ENCODE data around the gene KCNJ6.

KCNJ6 gene

DNA sequence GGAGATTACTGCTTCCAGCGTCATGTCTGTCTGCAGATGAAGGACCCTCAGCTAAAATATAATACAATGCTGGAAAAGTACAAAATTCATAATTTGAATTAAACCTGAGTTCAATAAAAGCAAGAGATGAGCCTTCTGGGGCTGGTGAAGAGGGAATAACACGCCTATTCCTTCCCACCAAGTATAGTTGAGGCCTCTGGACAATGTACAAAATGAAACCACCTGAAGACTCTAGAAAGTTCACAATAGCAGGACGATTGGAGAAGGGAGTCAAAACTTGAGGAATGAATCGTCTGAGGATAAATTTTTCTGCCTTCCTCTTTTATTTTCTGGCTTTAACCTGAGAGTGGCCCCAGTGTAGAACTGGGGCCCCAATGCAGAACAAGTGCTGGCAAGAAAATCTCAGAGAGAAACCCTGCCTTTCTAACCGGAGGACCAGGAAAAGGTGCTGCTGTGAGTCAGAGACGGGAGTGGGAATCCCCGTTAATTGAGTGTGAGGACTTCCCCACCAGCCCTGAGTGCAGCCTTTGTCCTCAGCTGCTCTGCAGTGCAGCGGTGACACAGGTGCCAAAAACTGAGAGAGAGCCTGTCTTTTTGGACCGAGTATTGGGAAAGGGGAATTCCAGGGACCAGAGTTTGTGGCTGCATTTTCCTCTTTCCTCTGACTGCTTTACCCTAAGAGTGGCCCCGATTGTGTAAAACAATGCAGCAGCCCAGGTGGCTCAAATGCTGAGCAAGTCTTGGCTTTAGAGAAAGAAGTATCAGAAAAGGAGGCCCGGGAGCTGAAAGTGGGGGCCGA is 284.7 kb downstream of the KCNJ6 start:
- no peak for DNase-seq

DNA sequence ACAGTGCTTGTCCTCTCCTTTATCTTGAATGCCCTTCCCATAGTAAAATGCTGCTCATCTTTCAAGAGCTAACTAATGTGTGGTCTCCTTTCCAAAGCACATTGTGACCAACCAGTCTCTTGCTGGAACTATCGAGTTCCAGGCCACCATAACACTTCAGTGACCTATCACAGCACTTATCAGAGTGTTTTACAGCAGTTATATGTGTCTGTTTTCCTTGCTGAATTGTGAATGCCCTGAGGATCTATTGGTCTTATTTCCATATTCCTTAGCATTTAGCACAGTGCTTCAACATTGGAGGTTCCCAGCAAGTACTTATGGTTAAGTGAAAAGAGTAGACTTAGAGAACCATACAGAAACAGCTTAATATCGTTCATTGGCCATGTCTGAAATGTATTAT is 285.4 kb downstream of the KCNJ6 start:
- DNase-seq, result no peak

DNA sequence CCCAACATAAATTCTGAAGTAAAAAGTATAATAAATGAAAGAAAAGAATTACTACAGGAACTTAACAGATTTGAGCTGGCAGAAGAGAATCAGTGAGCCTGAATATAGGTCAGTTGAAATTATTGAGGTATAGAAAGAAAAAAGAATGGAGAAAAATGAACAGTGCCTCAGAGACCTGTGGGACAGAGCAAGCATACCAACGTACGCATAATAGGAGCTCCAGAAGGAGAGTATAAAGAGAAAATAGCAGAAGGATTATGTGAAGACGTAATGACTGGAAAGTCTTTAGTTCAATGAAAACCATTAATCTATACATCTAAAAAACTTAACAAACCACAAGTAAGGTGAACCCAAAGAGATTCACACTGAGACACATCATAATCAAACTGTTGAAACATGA is 287.9 kb downstream of the KCNJ6 start:
- DNase-seq, result no peak

DNA sequence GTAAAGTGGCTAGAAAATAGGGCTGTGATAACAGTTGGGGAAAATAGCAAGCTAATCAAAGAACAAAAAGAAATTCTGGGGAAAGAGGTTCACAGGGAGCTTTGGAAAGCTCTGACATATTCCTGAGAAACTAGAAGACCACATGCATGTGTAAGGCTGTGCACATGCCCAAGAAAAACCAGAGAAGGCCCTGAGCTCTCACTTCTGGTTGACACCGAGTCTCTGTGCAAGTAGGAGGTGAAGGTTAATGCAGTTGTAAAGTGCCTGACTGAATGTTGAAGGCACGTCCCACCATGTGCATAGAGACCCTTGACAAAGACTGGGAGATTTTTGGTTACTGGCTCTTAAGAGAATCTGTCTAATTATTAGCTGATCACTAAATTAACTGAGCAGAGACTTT is 288.7 kb downstream of the KCNJ6 start:
- no peak for DNase-seq

DNA sequence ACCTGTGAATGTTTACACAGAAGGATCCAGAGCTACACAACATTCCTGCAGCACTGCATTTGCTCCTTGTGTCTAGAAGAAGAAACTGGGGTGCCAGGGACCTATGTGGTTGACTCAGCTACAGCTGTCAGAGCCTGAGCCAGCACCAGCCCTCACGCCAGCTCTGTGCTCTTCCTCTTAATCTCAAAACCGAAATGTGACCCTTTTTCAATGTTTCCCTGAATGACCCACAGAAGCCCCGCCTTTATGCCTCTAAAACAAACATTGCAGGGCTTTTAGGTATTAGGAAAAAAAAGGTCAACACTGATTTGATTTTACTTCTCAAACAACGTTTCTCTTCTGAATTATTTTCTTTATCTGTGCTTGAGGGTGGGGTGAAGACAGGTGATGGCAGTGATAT is 289.2 kb downstream of the KCNJ6 start:
- DNase-seq, result peak; percentile 20

DNA sequence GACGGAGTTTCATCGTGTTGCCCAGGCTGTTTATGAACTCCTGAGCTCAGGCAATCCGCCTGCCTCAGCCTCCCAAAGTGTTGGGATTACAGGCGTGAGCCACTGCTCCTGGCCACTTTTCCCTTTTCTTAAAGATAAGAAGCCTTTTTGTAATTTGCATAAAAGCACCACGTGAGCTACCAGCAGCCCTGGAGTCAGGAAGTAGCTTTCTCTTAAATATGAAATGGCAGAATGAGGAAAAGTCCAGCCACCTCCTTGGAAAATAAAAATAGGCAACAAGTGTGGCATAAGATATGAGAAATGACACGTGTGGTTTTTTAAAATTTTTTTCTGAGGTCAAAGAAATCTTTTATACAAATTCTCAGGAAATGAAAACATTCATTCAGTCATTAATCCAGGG is 289.9 kb downstream of the KCNJ6 start:
- DNase-seq, result no peak

DNA sequence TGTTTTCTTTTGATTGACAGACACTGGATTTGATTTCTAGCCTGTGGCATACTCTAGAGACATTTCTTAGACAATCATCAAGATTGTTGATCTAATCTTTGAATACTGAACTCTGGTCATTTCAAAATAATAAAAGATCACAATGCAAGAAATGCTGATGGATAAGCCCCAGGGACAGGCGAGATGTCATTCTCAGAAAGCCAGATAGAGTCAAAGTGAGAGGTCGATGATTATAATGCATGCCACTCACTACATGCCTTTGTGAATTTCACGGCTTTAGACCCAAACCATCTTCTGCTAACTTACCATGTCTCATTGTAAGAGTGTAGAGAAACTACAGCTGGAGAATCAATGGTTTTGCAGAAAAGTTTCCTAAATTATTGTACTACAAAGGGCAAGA is 292.6 kb downstream of the KCNJ6 start:
- DNase-seq, result no peak

DNA sequence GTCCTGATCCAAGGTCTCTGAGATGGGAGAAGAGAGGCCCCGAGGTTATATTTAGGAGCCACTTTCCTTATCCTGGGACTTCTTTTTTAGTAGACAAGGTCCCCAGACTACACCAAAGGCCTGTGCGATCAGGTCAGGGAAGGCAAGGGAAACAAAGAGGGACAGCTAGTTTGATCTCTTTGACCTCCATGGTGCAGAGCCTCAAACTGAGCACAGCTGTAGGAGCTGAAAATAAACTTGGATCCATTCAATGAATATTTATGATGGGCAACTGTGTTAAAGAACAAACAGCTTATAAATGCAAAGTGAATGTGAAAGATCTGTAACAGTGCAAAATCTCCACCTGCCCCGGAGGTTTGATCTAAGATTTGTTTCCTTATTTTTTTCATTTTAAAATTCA is 293.1 kb downstream of the KCNJ6 start:
- DNase-seq, result no peak

DNA sequence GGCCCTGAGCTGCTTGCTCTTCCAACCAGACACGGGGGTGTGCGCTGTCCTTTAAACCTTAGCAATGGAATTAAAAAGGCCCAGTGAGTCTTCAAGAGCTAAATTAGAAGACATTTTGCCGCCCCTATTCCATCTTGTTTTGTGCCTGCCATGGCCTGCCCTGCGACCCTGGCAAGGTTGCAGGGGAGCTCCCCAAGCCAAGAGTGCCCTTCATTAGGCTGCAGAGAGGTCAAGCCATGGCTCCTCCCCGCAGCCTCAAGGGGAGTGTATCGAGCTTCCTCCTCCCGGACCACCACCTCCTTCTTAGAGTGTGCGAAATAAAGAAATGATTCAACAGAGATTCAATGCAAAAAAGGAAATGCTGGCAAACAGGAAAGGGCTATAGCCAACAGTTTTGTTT is 293.5 kb downstream of the KCNJ6 start:
- no peak for DNase-seq

DNA sequence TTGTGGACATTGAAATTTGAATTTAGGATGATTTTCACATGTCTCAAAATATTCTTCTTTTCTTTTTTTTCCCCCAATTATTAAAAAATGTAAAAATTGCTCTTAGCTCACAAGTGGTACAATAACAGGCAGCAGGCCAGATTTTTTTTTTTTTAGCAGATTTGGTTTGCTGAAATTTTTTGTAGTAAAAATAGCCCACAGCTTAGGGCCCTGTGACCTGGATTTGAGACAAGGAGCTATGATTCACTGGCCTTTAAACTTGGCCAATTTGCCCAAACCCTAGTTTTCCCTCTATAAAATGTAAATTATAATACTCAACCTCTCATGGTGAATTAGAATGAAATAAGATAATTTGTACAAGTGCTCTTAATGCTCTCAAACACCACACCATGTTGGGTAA is 295.9 kb downstream of the KCNJ6 start:
- DNase-seq, result no peak

DNA sequence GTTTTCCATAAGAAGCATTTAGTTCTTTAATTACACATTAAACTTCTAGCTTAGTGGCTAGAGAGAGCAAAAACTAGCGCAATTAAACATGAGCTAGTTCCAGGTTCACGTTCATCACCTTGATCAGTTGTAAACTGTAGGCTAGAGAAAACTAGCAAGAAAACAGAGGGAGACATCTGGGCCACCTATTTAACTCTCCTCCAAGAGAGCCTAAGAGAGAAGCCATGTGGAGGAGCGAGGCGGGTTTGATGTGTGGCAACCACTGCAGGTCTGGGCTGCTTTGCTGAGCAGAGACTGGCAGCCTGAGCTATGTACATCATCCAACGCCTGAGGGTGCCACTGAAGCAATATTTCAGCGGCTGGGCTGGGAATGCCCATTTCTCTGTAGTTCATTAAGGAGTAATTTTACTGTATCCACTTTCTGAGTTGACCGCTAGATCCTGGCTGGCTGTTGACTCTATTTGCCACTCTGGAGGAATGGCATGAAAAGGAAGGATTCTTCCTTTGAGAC is 296.7 kb downstream of the KCNJ6 start:
- no peak for DNase-seq

DNA sequence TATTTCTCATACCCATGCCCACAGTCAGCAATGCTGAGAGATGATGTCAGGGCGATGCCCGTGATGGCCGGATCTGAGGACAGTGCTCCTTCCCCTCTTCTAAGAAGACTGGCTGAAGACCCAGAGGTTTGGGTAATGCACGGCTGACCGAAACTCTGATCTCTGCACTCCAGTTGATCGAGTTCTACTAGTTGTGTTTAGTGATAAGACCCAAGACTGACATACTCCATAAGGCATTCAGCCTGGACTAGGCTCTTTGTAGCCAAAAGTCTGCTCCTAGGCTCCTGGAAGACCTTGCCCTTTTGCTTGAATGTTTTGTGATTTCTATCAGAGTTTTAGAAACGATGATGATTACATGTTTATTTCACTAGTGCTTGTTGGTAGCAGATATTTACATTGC is 298.2 kb downstream of the KCNJ6 start:
- DNase-seq, result no peak

DNA sequence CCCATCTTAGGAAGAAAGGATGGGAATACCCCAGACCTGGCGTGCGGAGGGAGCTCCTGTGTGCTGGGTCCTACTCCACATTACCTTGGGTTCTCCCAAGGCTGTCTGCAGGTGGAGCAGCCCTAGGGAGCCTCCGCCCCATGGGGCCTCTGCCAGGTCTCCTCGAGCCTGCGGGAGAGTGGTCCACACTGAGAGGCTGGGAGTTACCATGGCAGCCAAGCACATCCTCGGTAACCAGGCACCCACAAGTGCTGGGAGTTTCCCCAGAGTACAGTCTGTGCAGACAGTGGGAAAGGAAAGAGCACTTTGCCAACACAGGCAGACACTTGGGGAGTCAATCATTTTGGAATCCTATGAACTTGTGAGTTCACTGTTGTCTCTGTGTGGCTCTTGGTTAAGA is 300.3 kb downstream of the KCNJ6 start:
- no peak for DNase-seq

DNA sequence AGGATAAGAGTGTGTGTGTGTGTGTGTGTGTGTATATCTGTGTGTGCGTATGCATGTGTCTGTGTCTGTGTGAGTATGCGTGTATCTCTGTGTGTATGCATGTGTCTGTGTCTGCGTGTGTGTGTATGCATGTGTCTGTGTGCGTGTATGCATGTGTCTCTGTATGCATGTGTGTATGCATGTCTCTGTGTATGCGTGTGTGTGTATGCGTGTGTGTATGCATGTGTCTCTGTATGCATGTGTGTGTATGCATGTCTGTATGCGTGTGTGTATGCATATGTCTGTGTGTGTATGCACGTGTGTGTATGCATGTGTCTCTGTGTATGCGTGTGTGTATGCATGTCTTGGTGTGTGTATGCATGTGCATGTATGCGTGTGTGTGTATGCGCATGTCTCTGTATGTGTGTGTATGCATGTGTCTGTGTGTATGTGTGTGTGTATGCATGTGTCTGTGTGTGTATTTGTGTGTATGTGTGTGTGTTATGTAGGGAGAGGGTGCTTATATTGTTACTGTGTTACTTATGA is 301.8 kb downstream of the KCNJ6 start:
- no peak for DNase-seq

DNA sequence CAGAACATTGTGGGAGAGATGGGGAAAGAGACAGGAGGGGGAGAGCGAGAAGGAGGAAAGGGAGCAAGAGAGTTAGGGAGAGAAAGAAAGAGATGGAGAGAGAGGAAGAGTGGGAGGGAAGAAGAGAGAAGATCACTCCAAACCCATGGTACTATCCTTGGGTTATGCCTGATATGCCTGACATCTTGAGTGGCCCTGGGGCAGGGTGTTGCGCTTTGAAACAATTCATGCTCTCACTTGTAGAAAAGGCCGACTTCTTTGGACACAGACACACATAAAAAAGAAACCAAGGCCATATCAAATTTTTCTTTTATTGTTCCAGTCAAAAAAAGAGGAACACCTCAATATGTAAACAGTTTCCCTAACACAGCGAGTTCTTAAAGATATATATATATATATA is 309.2 kb downstream of the KCNJ6 start:
- DNase-seq, result no peak

DNA sequence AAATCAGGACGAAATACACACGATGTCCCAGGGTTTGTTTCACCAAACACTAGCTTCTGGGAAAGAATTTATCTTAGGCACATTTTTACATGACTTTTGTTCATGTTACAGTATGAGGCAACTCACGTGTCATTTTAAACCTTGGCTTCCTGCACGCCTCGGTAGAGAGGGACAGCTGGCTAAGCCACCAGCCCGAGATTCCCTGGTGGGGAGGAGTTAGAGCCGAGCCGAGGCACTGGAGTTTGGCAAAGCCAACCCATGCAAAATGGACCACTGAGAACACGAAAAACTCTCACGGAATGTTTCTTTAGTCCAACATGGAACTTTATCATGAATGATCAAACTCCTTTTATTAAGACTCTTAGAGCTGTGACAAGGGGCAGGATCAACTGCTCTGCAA is 309.7 kb downstream of the KCNJ6 start:
- no peak for DNase-seq

DNA sequence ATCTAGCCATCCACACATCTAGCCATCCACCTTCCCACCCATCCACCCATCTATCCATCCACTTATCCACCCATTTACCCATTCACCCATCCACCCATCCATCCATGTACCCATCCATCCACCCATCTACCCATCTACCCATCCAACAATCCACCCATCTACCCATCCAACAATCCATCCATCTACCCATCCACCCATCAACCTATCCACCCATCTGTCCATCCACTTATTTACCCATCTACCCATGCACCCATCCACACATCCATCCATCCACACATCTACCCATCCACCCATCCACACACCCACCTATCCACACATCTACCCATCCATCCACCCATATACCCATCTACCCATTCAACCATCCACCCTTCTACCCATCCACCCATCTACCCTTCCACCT is 311.3 kb downstream of the KCNJ6 start:
- DNase-seq, result no peak

DNA sequence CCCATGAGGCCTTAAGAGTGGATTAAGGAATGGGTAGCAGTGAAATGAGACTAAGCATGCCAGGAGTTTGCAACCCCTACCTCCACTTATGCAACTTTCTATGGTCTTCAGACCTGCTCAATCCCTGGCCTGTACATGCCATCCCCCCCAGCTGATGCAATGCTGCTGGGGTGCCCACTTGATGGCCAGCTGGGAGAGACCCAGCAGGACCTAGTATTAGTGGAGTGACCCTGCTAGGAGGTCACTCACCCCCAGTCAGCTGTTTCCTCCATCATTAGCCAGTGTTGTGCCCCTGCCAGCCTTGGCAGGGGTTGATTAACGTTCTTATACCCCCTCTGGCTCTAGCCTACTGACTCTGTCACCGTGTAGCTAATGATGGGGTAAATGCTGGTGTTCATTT is 313.1 kb downstream of the KCNJ6 start:
- DNase-seq, result no peak

DNA sequence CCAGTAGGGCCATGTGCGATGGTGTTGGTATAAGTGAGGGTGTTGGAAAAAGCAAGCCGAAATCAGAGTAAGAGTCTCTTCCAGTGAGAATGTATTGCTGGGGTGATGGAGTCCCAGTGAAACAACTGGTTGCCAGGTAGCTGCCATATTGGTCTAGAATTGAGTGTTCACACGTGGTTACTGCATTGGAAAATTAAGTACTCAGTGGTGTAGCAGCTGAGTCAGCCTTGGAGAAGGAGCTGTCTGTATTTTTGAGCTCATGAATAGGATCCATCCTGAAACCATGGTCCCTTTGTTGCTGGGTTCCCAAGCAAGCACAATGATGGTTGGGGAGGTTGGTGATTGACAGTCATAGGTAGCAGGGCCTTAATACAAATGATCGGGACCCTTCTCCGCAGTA is 314.3 kb downstream of the KCNJ6 start:
- no peak for DNase-seq

DNA sequence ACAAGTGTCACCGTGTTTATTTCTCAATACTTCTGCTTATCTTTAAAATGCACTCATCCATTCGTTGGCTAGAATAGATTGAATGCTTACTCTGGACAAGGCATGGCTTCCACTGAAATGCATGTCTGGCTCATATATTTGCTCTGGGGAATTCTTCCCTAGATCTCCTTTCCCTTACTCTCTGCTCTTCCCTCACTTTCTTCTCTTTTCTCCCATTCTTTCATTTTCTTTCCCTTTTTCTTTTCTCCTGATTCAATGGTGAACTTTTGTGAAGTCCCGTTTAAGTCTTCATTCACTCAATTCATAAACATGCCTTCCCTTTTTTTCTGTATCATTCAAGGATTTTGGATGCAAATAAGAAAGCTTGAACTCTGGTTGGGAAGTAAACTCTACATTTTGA is 315.2 kb downstream of the KCNJ6 start:
- no peak for DNase-seq

DNA sequence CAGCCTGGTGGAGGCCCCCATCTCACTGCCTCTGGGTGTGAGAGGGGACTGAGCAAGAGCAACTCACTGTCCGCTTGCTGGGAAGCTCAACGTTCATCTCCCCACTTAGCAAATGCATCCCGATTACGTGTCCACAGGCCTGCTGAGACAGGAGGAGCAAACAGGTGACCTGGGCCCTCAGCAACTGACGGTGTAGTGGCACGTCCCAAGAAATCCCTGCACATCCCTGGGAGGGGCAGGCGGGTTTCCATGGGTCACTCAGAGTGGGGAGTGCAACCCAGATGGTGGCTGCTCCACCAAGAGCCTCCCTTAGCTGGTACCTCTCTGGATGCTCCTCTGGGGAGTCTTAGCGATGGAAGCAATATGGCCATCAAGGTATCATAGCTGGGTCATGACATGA is 320.3 kb downstream of the KCNJ6 start:
- DNase-seq, result no peak

DNA sequence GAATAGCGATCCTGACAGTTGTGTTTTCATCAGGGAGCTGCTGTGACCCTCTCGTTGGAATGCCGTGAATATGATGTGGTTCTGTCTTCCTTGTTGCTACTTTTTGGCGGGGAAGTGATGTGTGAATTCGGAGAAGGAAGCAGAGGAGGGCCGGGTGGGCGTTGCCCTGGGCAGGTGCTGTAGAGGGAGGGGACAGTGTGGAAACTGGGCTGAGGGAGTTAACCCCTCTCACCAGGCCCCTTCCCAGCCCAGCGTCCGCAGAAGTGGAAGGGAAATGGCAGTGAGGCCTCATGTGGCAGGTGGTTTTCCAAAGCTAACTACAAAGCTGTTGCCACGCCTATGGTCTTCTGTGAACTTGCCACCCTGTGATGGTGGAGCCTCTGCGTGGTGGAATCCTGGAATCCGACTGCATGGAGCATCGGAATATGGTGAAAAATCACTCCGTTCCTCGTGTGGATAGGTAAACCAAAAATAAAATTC is 321.7 kb downstream of the KCNJ6 start:
- DNase-seq, result no peak

DNA sequence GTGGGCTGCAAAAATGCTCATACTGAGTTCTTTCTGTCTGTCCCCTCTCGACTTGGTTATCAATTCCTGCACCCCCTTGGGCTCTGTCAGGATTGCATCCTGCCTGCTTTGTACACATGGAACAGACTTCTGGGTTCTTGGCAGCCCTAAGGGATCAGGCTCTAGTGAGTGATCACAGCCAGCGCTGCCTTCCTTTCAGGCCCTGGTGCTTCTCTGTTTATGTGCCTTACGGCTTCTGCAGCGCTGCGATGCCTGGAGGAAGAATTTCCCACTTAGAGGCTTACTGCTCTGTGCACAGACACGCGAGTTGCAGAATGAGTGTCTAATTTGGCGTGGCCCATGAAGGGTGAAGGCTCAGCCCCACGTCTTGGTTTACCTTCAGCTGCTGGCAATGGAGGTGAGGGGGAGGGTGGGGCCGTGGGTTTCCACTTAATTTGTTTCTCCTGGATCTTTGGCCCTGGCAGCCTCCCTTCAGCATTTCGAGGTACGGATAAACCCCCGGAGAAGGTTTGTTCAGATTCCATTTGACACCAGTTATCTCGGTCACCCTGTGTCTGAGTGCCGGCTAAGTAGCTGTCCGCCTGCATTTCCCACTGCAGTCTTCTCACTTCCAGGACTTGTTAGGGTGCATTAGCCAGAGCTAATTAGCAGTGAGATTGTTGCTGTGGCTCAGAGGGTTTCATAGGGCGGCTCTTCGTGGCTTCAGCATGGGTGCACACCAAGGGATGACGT is 322.4 kb downstream of the KCNJ6 start:
- DNase-seq, result no peak

DNA sequence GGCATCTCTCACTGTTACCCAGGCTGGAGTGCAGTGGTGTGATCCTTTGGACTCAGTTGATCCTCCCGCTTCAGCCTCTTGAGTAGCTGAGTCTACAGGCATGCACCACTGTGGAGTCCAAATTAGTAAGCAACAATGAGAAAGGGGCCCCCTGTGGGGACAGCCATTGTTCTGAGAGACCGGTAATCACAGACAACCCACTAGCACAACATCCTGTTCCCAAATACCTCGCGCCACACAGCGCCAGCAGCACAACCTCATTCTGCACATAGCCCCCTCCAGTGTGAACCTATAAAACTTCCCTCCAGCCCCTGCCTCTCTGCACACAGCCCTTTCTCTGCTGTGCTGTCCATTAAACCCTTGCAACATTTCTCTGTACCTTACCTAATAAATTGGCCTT is 323.2 kb downstream of the KCNJ6 start:
- DNase-seq, result no peak

Data from NCI-H2029 treated with DMSO at 0.1 percent for 48 hours (cell line).